HG03558 (cell line): Measurements from ENCODE around the gene IQCN.

ENCODE experiments used
- ATAC-seq: cut with Tn5 transposase; IDR thresholded peaks from one replicate; pipeline ENCODE4 v1.9.1; 2021; ENCODE audit warnings: moderate number of reproducible peaks; ENCODE audit not compliant: unreplicated experiment; ENCODE audit errors: extremely low read depth

The IQCN gene

DNA sequence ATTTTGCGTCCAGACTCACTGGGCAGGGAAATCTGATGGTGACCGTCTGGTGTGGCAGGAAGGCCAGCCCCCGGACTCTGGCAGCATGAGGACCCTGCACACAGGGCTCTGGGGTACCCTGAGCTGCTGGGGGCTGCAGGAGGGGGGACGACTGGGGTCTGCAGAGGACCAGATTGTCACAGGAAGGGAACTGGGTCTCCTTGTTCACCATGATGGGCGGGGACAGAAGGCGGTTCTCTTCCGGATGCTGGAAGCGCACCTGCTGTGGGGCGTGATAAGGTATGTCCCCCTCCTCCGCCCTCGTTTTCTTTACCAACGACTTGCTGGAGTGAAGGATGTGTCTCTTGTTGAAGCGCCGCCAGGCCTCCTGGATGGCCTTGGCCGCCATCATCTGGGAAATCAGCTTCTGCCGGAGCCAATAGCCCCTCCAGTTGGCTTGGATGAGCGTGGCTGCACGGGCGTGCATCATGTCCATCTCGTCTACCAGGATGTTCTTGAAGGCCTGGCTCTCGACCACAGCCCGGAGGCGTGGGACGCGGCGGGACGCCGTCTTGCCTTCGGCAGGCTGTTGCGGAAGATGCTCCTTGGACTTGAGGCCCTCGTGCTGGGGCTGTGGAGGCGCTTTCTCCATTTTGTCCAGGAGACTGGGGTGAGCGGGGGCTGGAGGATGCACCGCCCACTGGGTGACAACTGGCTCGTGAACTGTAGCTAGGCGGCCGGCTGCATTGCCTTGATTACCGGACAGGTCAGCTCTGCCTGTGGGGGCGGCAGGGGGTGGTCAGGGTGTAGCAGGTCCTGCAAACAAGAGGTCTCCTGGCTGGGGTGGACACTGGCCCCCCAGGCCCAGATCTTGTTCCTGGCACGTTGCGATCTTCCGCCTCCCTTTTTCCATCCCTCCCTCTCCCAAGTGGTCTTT is 7.2 kb downstream of the IQCN start:
- ATAC-seq = no peak

DNA sequence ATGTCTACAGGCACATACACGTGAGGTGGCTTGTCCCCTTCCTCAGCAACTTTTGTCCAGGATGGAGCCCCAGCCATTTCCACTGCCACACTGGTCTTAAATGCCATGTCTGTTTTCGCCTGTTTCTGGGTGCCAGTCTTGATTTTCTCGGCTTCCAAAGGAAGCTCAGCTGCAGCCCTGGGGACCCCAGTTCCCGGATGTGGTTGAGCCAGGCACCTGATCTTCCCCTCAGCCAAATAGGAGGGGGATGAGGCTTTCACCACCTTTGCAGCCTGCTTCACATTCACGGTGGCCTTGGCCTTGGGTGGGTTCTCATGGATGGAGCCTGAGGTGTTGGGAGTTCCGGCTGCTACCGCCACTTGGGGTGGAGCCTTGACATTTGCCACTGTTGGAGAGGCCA is 8.7 kb downstream of the IQCN start:
- no peak for ATAC-seq

DNA sequence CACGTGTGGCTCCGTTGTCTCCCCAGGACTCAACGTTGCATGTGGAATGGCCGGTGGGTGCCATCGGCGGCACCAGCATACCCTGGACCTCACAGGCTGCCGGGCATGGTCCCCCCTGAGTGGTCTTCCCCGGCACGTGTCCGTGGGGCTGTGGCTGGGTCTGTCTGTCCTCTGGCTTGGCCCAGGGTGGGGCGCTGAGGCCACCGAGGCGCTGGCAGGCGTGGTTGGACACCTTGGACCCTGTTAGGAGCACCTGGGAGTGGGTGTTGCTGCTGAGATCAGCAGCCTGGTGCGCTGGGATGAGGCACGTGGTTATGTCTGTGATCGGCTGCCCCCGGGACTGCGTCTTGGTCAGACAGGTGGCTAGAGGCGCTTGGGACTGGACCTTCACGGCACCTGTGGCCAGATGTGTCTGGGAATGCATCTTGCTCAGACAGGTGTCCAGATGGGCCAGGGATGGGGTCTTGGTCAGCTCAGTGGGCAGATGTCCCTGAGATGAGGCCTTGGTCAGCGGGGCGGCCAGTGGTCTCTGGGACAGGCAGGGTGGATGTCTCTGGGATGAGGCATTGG is 9.2 kb downstream of the IQCN start:
- ATAC-seq = no peak

DNA sequence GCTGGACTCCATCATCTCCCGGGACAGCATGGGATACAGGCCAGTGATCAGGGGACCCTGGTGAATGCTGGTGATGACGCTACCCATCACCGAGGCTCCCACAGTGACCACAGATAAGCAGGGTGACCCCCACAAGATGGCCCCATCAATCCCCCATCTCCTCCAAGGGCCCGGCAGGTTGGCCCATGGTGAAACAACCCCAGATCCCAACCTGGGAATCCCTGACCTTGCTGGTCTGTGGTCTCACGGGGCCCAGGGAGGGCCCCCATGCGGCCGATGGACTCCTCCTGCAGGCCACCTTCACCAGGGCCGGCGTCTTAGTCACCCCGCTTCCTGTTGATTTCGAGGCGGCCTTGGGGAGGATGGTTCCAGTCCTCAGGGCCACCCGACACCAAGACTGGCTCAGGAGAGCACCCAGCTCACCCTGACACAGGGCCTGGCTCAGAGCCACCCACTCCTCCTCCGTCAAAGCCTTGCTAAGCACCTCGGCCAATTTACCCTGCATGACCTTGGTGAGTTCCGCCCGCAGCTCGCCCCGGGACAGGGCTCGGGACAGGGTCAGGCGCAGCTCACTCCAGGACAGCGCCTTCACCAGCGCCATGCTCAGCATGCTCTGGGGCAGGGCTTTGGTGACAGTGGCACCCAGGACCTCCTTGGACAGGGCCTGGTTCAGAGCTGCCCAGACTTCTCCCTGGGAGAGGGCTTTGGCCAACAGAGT is 10.0 kb downstream of the IQCN start:
- no peak for ATAC-seq

DNA sequence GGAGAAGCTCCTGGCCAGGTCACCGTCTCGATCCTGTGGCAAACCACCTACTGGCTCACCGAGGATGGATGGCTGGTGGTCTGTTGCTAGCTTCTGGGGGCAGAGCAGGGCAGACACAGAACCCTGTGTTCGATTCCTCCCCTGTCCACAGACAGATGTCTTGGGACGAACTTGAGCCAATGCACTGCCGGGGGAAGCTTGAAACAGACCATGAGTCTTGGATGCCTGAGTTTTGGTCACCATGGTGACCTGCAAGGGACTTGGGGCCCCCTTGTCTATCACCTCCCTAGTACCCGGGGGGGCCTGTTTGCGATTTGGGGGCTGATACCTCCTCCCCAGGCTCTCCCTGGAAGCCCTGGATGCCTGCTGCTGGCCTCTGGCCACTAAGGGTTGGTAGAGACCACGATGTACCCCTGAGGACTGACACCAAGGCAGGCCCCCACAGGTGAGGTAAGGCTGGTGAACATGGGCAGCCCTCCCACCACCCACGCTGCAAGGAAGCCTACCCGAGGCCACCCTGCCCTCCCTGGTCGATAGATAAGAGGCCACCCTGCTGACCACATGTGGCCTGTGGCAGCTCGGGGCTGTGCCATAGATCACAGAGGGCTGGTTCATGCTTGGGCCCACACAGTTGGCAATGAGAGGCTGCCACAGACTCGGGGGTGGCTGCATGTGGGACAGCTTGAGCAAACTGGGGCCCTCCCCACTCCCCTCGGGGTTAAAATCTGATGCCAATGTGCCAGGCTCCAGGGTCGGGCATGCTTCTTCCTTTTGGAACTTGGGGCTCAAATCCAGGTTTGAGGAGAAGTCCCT is 10.7 kb downstream of the IQCN start:
- no peak for ATAC-seq

GRCh38 chr19:18262917-18263316 is 11.3 kb downstream of the IQCN start:
- ATAC-seq = no peak

- ATAC-seq = no peak
These were observed 12.1 kb downstream of the IQCN start for GRCh38 chr19:18262144-18262543.

- no peak for ATAC-seq
These were observed 12.8 kb downstream of the IQCN start for GRCh38 chr19:18261474-18261873.

- no peak for ATAC-seq
These were observed 14.4 kb downstream of the IQCN start for GRCh38 chr19:18259893-18260292.

DNA sequence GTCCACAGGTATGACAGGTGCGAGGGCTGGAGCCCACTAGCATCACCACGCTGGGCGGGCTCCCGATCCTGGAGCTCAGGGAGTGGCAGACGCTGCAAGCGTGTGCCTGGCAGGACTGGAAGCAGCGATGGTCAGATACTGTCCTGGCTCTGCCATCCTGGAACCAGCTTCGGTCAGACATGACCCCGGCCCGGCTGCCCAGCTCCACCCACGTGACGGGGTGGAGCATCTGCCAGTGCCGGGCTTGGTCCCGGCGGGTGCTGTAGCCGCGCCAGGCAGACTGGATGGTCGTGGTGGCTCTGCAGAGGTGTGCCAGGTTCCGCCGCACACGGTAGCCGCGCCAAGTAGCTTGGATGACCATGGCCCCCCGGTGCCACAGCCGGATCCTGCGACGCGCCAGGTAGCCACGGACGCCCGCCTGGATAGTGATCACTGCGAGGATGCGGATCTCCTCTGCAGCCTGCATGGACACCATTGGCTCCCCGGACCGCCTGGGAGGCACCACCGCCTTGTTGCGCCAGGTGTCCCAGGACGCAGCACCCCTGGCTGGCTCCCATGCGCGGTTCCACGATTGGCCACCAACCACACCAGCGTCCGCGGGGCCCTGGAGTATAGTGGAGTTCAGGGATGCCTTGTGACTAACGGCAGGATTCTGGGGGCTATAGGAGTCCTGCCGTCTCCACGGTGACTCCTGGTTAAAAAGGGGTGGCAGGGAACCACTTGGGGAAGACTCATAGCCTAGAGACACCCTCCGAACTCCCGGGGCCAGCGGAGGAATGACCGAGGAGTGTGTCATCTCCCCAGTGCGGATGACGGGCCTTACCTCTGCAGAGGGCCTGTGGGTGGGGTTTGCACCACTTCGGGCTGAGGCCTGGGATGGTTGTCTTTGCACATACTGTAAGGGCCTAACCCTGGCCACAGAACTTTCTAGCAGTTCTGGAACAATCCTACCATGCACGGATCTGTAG is 16.5 kb downstream of the IQCN start:
- ATAC-seq = no peak

DNA sequence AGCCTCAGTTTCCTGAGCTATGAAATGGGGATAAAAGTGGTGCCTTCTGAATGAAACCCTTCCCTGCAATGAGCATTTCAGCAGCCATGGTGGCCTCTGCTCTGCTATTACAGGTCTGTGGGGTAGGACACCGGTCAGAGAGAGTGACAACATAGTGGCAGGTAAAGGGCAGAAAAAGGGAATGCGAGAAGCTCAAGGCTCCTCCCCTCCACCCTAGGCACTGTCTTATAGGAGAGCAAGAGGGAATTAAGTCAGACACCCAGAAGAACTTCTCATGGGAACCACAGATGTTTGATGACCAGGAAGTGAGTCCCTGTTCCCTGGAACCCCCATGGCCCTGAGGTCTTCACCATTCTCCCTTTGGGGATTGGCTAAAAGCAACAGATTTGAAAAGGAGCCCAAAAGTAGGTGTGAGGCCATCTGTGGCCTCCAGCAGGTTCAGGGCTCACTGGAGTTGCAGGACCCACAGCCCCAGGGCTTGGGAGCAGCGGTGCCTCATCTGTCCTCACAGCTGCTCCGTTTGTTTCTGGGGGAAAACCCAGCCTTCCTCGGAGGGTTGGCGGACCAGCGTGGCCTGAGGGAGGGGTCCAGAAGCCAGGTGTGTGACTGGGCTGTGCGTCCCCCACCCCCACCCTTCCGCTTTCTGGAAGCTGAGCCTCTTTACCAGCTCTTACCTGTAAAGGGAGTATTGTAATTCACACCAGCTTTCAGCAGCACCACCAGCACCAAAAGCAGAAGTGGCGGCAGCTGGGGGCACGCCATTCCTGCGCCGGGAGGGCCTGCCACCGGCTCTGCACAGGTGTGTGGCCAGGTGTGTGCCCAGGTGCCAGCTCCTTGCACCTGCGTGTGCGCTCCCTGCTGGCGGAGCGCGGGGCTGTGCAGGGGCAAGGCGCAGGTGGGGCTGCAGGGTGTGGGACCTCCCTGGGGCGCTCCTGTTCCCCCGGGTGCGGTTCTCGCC is 19.4 kb downstream of the IQCN start:
- ATAC-seq = no peak

- ATAC-seq = no peak
These were observed 20.5 kb downstream of the IQCN start for GRCh38 chr19:18253716-18254115.

- ATAC-seq = no peak
These were observed 21.1 kb downstream of the IQCN start for GRCh38 chr19:18253130-18253529.

- ATAC-seq = no peak
These were observed 21.9 kb downstream of the IQCN start for GRCh38 chr19:18252370-18252717.

- no peak for ATAC-seq
These were observed 22.5 kb downstream of the IQCN start for GRCh38 chr19:18251587-18252369.

DNA sequence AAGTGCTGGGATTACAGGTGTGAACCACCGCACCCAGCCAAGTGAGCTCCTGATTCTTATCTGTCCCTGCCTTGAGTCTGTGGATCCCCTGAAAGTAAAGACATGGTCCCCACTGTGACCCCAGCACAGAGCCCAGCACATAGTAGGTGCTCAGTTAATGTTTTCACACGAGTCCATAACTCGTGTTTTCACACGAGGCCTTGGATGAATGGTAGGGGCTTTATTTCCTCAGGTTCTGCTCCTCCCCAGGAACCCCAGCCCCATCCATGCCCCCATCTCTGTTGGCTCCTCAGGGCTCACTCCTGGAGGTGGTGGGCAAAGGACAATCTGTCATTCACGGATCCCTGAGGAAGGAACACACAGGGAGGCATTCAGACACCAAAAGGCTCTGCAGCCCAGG is 24.4 kb downstream of the IQCN start:
- ATAC-seq = no peak

GRCh38 chr19:18245297-18245696 is 29.0 kb downstream of the IQCN start:
- ATAC-seq = no peak

- no peak for ATAC-seq
These were observed 34.9 kb downstream of the IQCN start for GRCh38 chr19:18239303-18239702.
